Transverse colon (tissue), 4 donors: ENCODE data around the gene PGLYRP4.

ENCODE experiments used
- CTCF ChIP-seq, 5 experiments: fragments of 200-600 bp in 3 of 5; fragments of 450-650 bp in 2 of 5; sonication (generic) in 3 of 5; IDR thresholded peaks; 1 replicate in 2 of 5; 2 replicates in 3 of 5; pipeline ENCODE4 v1.5.1; 2016 to 2017; ENCODE audit warnings: antibody characterized with exemption in 5 of 5, inconsistent platforms in 3 of 5, mild to moderate bottlenecking in 2 of 5, moderate library complexity in 1 of 5
- POLR2AphosphoS5 ChIP-seq, 3 donors: sonication (generic); formaldehyde crosslinking; IDR thresholded peaks; one replicate each; pipeline ENCODE4 v1.6.1; 2016; ENCODE audit warnings: antibody characterized with exemption in 3 of 3

- TF ChIP-seq CTCF (IDR thresholded peaks at IDR 0.05), result no peak
- TF ChIP-seq POLR2AphosphoS5 (IDR thresholded peaks at IDR 0.05), result no peak
Measured at GRCh38 chr1:153361480-153362109, 13.0 kb upstream of the PGLYRP4 start.
